ENCODE results near the gene PTPRG.

DNA sequence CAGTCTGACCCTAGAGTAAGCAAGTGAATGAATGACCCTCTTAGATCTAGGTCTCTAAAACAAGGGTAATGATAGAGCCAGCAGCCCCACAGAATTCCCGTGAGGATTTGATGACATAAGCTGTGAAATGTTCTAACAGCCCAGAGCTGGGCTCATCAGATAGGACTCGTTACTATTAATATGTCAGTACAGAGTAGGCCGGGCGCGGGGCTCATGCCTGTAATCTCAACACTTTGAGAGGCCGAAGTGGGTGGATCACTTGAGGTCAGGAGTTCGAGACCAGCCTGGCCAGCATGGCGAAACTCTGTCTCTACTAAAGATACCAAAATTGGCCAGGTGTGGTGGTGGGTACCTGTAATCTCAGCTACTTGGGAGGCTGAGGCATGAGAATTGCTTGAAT lies 621.7 kb downstream of the PTPRG start:
- TF ChIP-seq, protein P1, sequence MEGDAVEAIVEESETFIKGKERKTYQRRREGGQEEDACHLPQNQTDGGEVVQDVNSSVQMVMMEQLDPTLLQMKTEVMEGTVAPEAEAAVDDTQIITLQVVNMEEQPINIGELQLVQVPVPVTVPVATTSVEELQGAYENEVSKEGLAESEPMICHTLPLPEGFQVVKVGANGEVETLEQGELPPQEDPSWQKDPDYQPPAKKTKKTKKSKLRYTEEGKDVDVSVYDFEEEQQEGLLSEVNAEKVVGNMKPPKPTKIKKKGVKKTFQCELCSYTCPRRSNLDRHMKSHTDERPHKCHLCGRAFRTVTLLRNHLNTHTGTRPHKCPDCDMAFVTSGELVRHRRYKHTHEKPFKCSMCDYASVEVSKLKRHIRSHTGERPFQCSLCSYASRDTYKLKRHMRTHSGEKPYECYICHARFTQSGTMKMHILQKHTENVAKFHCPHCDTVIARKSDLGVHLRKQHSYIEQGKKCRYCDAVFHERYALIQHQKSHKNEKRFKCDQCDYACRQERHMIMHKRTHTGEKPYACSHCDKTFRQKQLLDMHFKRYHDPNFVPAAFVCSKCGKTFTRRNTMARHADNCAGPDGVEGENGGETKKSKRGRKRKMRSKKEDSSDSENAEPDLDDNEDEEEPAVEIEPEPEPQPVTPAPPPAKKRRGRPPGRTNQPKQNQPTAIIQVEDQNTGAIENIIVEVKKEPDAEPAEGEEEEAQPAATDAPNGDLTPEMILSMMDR (IDR thresholded peaks at IDR 0.05; ENCODE audit: poor library complexity) = no peak
- TF ChIP-seq EZH2phosphoT487 (IDR thresholded peaks at IDR 0.05; ENCODE audit: low read depth, severe bottlenecking, unreplicated experiment) = no peak
